ENCODE results near the gene ANAPC1. TPM values are rescaled to one million over a fixed set of nuclear protein-coding genes. Genes with fewer than 3 reads are reported as not detected.
A peak's percentile ranks its signal among the peaks of the same experiment; 100 is the strongest.
"Not testable (repeated sequence)": the region's sequence is repeated elsewhere in the genome, so short reads cannot be mapped to it uniquely, and the experiment has no call there.

Gene ANAPC1
- total and polyA plus RNA-seq, 2 donors from 2014 or later = 5.8 to 33.2 TPM

- H3K4me1 ChIP-seq (ENCODE audit: control insufficient read depth in 2 of 3, insufficient read depth in 2 of 3, low read depth in 1 of 3, low read length in 3 of 3); H3K9me3 ChIP-seq (ENCODE audit: control insufficient read depth in 2 of 3, insufficient read depth in 1 of 3, low read length in 3 of 3); H3K9ac ChIP-seq (ENCODE audit: low read length in 3 of 3); H3K36me3 ChIP-seq (ENCODE audit: control insufficient read depth in 2 of 3, insufficient read depth in 3 of 3, low read length in 3 of 3); intact Hi-C loops (cut with DNase I); H3K4me3 ChIP-seq (ENCODE audit: low read length in 3 of 3); H3K27me3 ChIP-seq (ENCODE audit: control insufficient read depth, insufficient read depth, low read length); H3K27ac ChIP-seq (ENCODE audit: low read depth in 2 of 2, low read length in 2 of 2): not testable (repeated sequence)
- DNase-seq (peak in 2 of 5 donors; percentile 22 to 26), FAIRE-seq (peak; percentile 94)
- peak; percentile 28 for TF ChIP-seq CTCF (IDR thresholded peaks at IDR 0.05; ENCODE audit: borderline replicate concordance, extremely low read depth, insufficient read depth)
Measured at GRCh38 chr2:111850646-111851045, 33.3 kb downstream of the ANAPC1 start.

GRCh38 chr2:111839625-111840282 is 44.2 kb downstream of the ANAPC1 start:
- FAIRE-seq; intact Hi-C loops (cut with DNase I); H3K9ac ChIP-seq (ENCODE audit: low read length in 3 of 3); H3K36me3 ChIP-seq (ENCODE audit: control insufficient read depth in 2 of 3, insufficient read depth in 3 of 3, low read length in 3 of 3); H3K4me1 ChIP-seq (ENCODE audit: control insufficient read depth in 2 of 3, insufficient read depth in 2 of 3, low read depth in 1 of 3, low read length in 3 of 3); H3K9me3 ChIP-seq (ENCODE audit: control insufficient read depth in 2 of 3, insufficient read depth in 1 of 3, low read length in 3 of 3); H3K4me3 ChIP-seq (ENCODE audit: low read length in 3 of 3); H3K27ac ChIP-seq (ENCODE audit: low read depth in 2 of 2, low read length in 2 of 2); H3K27me3 ChIP-seq (ENCODE audit: control insufficient read depth, insufficient read depth, low read length): not testable (repeated sequence)
- peak in 2 of 5 donors; percentile 3 to 16 for DNase-seq

GRCh38 chr2:111838992-111839391 is 45.0 kb downstream of the ANAPC1 start:
- FAIRE-seq; H3K27ac ChIP-seq (ENCODE audit: low read depth in 2 of 2, low read length in 2 of 2); H3K36me3 ChIP-seq (ENCODE audit: control insufficient read depth in 2 of 3, insufficient read depth in 3 of 3, low read length in 3 of 3); H3K4me3 ChIP-seq (ENCODE audit: low read length in 3 of 3); DNase-seq; H3K27me3 ChIP-seq (ENCODE audit: control insufficient read depth, insufficient read depth, low read length); H3K4me1 ChIP-seq (ENCODE audit: control insufficient read depth in 2 of 3, insufficient read depth in 2 of 3, low read depth in 1 of 3, low read length in 3 of 3); H3K9me3 ChIP-seq (ENCODE audit: control insufficient read depth in 2 of 3, insufficient read depth in 1 of 3, low read length in 3 of 3); intact Hi-C loops (cut with DNase I); H3K9ac ChIP-seq (ENCODE audit: low read length in 3 of 3): not testable (repeated sequence)

- H3K27me3 ChIP-seq (ENCODE audit: control insufficient read depth, insufficient read depth, low read length); H3K9me3 ChIP-seq (ENCODE audit: control insufficient read depth in 2 of 3, insufficient read depth in 1 of 3, low read length in 3 of 3); H3K4me3 ChIP-seq (ENCODE audit: low read length in 3 of 3); FAIRE-seq; H3K4me1 ChIP-seq (ENCODE audit: control insufficient read depth in 2 of 3, insufficient read depth in 2 of 3, low read depth in 1 of 3, low read length in 3 of 3); DNase-seq; H3K27ac ChIP-seq (ENCODE audit: low read depth in 2 of 2, low read length in 2 of 2); H3K36me3 ChIP-seq (ENCODE audit: control insufficient read depth in 2 of 3, insufficient read depth in 3 of 3, low read length in 3 of 3); intact Hi-C loops (cut with DNase I); H3K9ac ChIP-seq (ENCODE audit: low read length in 3 of 3): not testable (repeated sequence)
Measured at GRCh38 chr2:111834221-111834620, 49.8 kb downstream of the ANAPC1 start.

GRCh38 chr2:111830479-111830878 is 53.5 kb downstream of the ANAPC1 start:
- H3K27me3 ChIP-seq (ENCODE audit: control insufficient read depth, insufficient read depth, low read length); H3K9me3 ChIP-seq (ENCODE audit: control insufficient read depth in 2 of 3, insufficient read depth in 1 of 3, low read length in 3 of 3); DNase-seq; H3K4me3 ChIP-seq (ENCODE audit: low read length in 3 of 3); H3K27ac ChIP-seq (ENCODE audit: low read depth in 2 of 2, low read length in 2 of 2); intact Hi-C loops (cut with DNase I); FAIRE-seq; H3K9ac ChIP-seq (ENCODE audit: low read length in 3 of 3); H3K4me1 ChIP-seq (ENCODE audit: control insufficient read depth in 2 of 3, insufficient read depth in 2 of 3, low read depth in 1 of 3, low read length in 3 of 3); H3K36me3 ChIP-seq (ENCODE audit: control insufficient read depth in 2 of 3, insufficient read depth in 3 of 3, low read length in 3 of 3): not testable (repeated sequence)

- H3K27ac ChIP-seq (ENCODE audit: low read depth in 2 of 2, low read length in 2 of 2); DNase-seq; H3K36me3 ChIP-seq (ENCODE audit: control insufficient read depth in 2 of 3, insufficient read depth in 3 of 3, low read length in 3 of 3); H3K9me3 ChIP-seq (ENCODE audit: control insufficient read depth in 2 of 3, insufficient read depth in 1 of 3, low read length in 3 of 3); H3K4me1 ChIP-seq (ENCODE audit: control insufficient read depth in 2 of 3, insufficient read depth in 2 of 3, low read depth in 1 of 3, low read length in 3 of 3); intact Hi-C loops (cut with DNase I); FAIRE-seq; H3K9ac ChIP-seq (ENCODE audit: low read length in 3 of 3); H3K4me3 ChIP-seq (ENCODE audit: low read length in 3 of 3); H3K27me3 ChIP-seq (ENCODE audit: control insufficient read depth, insufficient read depth, low read length): not testable (repeated sequence)
Measured at GRCh38 chr2:111828217-111828766, 55.7 kb downstream of the ANAPC1 start.

Data from kidney (tissue), 14 donors.